Measurements from ENCODE around the gene NOM1. TPM values are rescaled to one million over a fixed set of nuclear protein-coding genes. Genes with fewer than 3 reads are reported as not detected.

NOM1 gene
- total and polyA plus RNA-seq, 2 experiments from 2014 or later = 17.7 to 36.5 TPM

GRCh38 chr7:156968183-156968582 is 18.7 kb downstream of the NOM1 start:
- H3K4me1 ChIP-seq (ENCODE audit: insufficient read depth) = no peaks in the 10 kb centered on the region
- no peak for ATAC-seq
- H3K27me3 ChIP-seq (ENCODE audit: insufficient read depth) = no peaks in the 10 kb centered on the region
- H4K20me1 ChIP-seq (replicated peaks; ENCODE audit: insufficient read depth) = peaks cover 30% of the 10 kb centered on the region
- peaks cover 59% of the 10 kb centered on the region for H3K36me3 ChIP-seq (ENCODE audit: insufficient read depth)
- Mint-ChIP-seq H3K27me3 (ENCODE audit: insufficient read depth, low read depth, poor library complexity) (peaks cover 3% of the 10 kb centered on the region), H3K4me1 (no peaks in the 10 kb centered on the region), H3K36me3 (ENCODE audit: low read depth) (peaks cover 77% of the 10 kb centered on the region), H3K27ac (no peak overlapping the region; the same call in 1 of the 2 replicates), H3K4me3 (no peak overlapping the region), H3K9me3 (no peaks in the 10 kb centered on the region)
- H3K4me3 ChIP-seq = no peak overlapping the region
- TF ChIP-seq STAT1 (IDR thresholded peaks at IDR 0.05; ENCODE audit: unreplicated experiment) (no peak), POLR2AphosphoS5 (IDR thresholded peaks at IDR 0.05; ENCODE audit: low read depth) (no peak), JUNB (IDR thresholded peaks at IDR 0.05; ENCODE audit: unreplicated experiment) (no peak), ETS1 (IDR thresholded peaks at IDR 0.05) (no peak), REST (IDR thresholded peaks at IDR 0.05; ENCODE audit: unreplicated experiment) (no peak)
- H3K79me2 ChIP-seq (replicated peaks; ENCODE audit: insufficient read depth) = no peaks in the 10 kb centered on the region
- H3K9me2 ChIP-seq (ENCODE audit: insufficient read depth) = no peaks in the 10 kb centered on the region
- no peak overlapping the region for H3K4me2 ChIP-seq
- H3K27ac ChIP-seq (ENCODE audit: low read depth) = no peak overlapping the region
- no peak for DNase-seq (ENCODE audit: low spot score)
- peaks cover 6% of the 10 kb centered on the region; the same call in 1 of the 2 replicates for H3F3A ChIP-seq (replicated peaks; ENCODE audit: low read depth)
- no peak overlapping the region for H2AFZ ChIP-seq

DNA sequence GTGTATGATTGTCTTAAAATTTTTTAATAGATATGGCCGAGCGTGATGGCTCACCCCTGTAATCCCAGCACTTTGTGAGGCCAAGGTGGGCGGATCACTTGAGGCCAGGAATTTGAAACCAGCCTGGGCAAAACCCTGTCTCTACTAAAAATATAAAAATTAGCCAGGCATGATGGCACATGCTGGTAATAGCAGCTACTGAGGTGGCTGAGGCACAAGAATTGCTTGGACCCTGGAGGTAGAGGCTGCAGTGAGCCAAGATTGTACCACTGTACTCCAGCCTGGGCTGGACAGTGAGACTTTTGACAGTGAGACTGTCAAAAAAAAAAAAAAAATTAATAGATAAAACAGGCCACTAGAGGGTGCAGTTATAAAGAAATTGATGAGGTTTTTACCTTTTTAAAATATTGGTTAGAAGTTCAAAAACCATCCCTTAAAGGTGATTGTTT is 20.5 kb downstream of the NOM1 start:
- peaks cover 17% of the 10 kb centered on the region for H4K20me1 ChIP-seq (replicated peaks; ENCODE audit: insufficient read depth)
- ATAC-seq (no peak), DNase-seq (ENCODE audit: low spot score) (peak; percentile 32)
- no peaks in the 10 kb centered on the region for H3K9me2 ChIP-seq (ENCODE audit: insufficient read depth)
- H3K36me3 ChIP-seq (ENCODE audit: insufficient read depth) = peaks cover 42% of the 10 kb centered on the region
- no peaks in the 10 kb centered on the region for H3K4me1 Mint-ChIP-seq
- peaks cover 68% of the 10 kb centered on the region for H3K36me3 Mint-ChIP-seq (ENCODE audit: low read depth)
- H3K79me2 ChIP-seq (replicated peaks; ENCODE audit: insufficient read depth) = no peaks in the 10 kb centered on the region
- peaks cover 6% of the 10 kb centered on the region; the same call in 1 of the 2 replicates for H3F3A ChIP-seq (replicated peaks; ENCODE audit: low read depth)
- no peak overlapping the region for H3K4me3 Mint-ChIP-seq
- no peaks in the 10 kb centered on the region for H3K9me3 Mint-ChIP-seq
- no peak overlapping the region for H2AFZ ChIP-seq
- peaks cover 3% of the 10 kb centered on the region for H3K27me3 Mint-ChIP-seq (ENCODE audit: insufficient read depth, low read depth, poor library complexity)
- H3K4me1 ChIP-seq (ENCODE audit: insufficient read depth) = no peaks in the 10 kb centered on the region
- no peak overlapping the region for H3K4me3 ChIP-seq
- no peaks in the 10 kb centered on the region for H3K27me3 ChIP-seq (ENCODE audit: insufficient read depth)
- no peak overlapping the region for H3K4me2 ChIP-seq
- H3K27ac ChIP-seq (ENCODE audit: low read depth) = no peak overlapping the region
- TF ChIP-seq STAT1 (IDR thresholded peaks at IDR 0.05; ENCODE audit: unreplicated experiment) = no peak
- TF ChIP-seq, protein P1, sequence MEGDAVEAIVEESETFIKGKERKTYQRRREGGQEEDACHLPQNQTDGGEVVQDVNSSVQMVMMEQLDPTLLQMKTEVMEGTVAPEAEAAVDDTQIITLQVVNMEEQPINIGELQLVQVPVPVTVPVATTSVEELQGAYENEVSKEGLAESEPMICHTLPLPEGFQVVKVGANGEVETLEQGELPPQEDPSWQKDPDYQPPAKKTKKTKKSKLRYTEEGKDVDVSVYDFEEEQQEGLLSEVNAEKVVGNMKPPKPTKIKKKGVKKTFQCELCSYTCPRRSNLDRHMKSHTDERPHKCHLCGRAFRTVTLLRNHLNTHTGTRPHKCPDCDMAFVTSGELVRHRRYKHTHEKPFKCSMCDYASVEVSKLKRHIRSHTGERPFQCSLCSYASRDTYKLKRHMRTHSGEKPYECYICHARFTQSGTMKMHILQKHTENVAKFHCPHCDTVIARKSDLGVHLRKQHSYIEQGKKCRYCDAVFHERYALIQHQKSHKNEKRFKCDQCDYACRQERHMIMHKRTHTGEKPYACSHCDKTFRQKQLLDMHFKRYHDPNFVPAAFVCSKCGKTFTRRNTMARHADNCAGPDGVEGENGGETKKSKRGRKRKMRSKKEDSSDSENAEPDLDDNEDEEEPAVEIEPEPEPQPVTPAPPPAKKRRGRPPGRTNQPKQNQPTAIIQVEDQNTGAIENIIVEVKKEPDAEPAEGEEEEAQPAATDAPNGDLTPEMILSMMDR (conservative IDR thresholded peaks at IDR 0.05; ENCODE audit: low read depth in 2 of 2) = peak in 1 of 2 experiments; percentile 61; a peak in 3 of 4 replicates
- no peak overlapping the region for H3K27ac Mint-ChIP-seq

Data from GM23338 (cell line).